Liver (tissue), 9 donors: ENCODE results near the gene SNRPD2. TPM values are rescaled to one million over a fixed set of nuclear protein-coding genes. Genes with fewer than 3 reads are reported as not detected.

Experiments
- DNase-seq: peaks from one replicate; pipeline ENCODE4 v3.0.0-alpha.2; 2017; ENCODE audit warnings: low spot score
- H3K27ac ChIP-seq, 2 donors: one replicate each; pipeline ENCODE4 v1.7.0; 2013; ENCODE audit warnings: inconsistent platforms in 2 of 2, low read length in 2 of 2, control low read depth in 1 of 2, low read depth in 1 of 2, mild to moderate bottlenecking in 1 of 2
- H3K27me3 ChIP-seq, 4 donors: one replicate each; pipeline versions ENCODE4 v1.6.1 to v1.7.0; 2013; ENCODE audit warnings: low read length in 3 of 4, inconsistent platforms in 1 of 4, mild to moderate bottlenecking in 1 of 4, moderate library complexity in 1 of 4; ENCODE audit not compliant: control insufficient read depth in 4 of 4, insufficient read depth in 4 of 4
- H3K36me3 ChIP-seq, 4 donors: one replicate each; pipeline versions ENCODE4 v1.6.1 to v1.7.0; 2013; ENCODE audit warnings: low read length in 3 of 4, mild to moderate bottlenecking in 3 of 4, low read depth in 1 of 4, moderate library complexity in 1 of 4; ENCODE audit not compliant: control insufficient read depth in 4 of 4, insufficient read depth in 3 of 4
- H3K4me1 ChIP-seq, 4 donors: one replicate each; pipeline versions ENCODE4 v1.6.1 to v1.7.0; 2013; ENCODE audit warnings: low read length in 3 of 4, mild to moderate bottlenecking in 3 of 4, moderate library complexity in 1 of 4; ENCODE audit not compliant: control insufficient read depth in 4 of 4, insufficient read depth in 4 of 4
- H3K4me3 ChIP-seq, 3 donors: one replicate each; pipeline versions ENCODE4 v1.6.1 to v1.7.0; 2013; ENCODE audit warnings: low read length in 3 of 3, control low read depth in 1 of 3, low read depth in 1 of 3, mild to moderate bottlenecking in 1 of 3
- H3K9ac ChIP-seq, 2 donors: one replicate each; pipeline ENCODE4 v1.7.0; 2013; ENCODE audit warnings: low read length in 2 of 2, mild to moderate bottlenecking in 2 of 2, moderate library complexity in 2 of 2, control low read depth in 1 of 2, low read depth in 1 of 2
- H3K9me3 ChIP-seq, 4 donors: one replicate each; pipeline versions ENCODE4 v1.6.1 to v1.7.0; 2013; ENCODE audit warnings: low read length in 3 of 4; ENCODE audit not compliant: control insufficient read depth in 4 of 4
- EGR1 ChIP-seq, 2 donors: IDR thresholded peaks; 2 replicates each; pipeline ENCODE4 v1.6.1; 2016 to 2018; ENCODE audit warnings: antibody characterized with exemption in 2 of 2, low read depth in 2 of 2
- FOXA1 ChIP-seq: IDR thresholded peaks from 2 replicates; pipeline ENCODE4 v1.6.1; 2016; ENCODE audit warnings: antibody characterized with exemption
- FOXA2 ChIP-seq: IDR thresholded peaks from 2 replicates; pipeline ENCODE4 v1.6.1; 2016; ENCODE audit warnings: antibody characterized with exemption
- GABPA ChIP-seq, 2 donors: IDR thresholded peaks in 1 of 2; conservative IDR thresholded peaks in 1 of 2; 2 replicates each; pipeline ENCODE4 v1.6.1; 2016; ENCODE audit warnings: antibody characterized with exemption in 2 of 2, mild to moderate bottlenecking in 1 of 2, moderate library complexity in 1 of 2
- HNF4A ChIP-seq, 2 donors: conservative IDR thresholded peaks; 2 replicates each; pipeline ENCODE4 v1.6.1; 2016; ENCODE audit warnings: antibody characterized with exemption in 2 of 2, mild to moderate bottlenecking in 2 of 2
- HNF4G ChIP-seq: IDR thresholded peaks from 2 replicates; pipeline ENCODE4 v1.6.1; 2016; ENCODE audit warnings: antibody characterized with exemption
- JUND ChIP-seq, 2 donors: IDR thresholded peaks; 2 replicates each; pipeline ENCODE4 v1.6.1; 2016; ENCODE audit warnings: antibody characterized with exemption in 2 of 2
- NR2F2 ChIP-seq: IDR thresholded peaks from 2 replicates; pipeline ENCODE4 v1.6.1; 2016; ENCODE audit warnings: antibody characterized with exemption
- RAD21 ChIP-seq, 2 donors: IDR thresholded peaks; 2 replicates each; pipeline ENCODE4 v1.6.1; 2016; ENCODE audit warnings: antibody characterized with exemption in 2 of 2, mild to moderate bottlenecking in 2 of 2
- RXRA ChIP-seq, 2 donors: IDR thresholded peaks; 2 replicates each; pipeline ENCODE4 v1.6.1; 2017 to 2018; ENCODE audit warnings: antibody characterized with exemption in 2 of 2, mild to moderate bottlenecking in 1 of 2
- SP1 ChIP-seq: IDR thresholded peaks from 2 replicates; pipeline ENCODE4 v1.6.1; 2018; ENCODE audit warnings: antibody characterized with exemption, mild to moderate bottlenecking
- TAF1 ChIP-seq: conservative IDR thresholded peaks from 2 replicates; pipeline ENCODE4 v1.6.1; 2016; ENCODE audit warnings: antibody characterized with exemption, mild to moderate bottlenecking
- YY1 ChIP-seq: IDR thresholded peaks from 2 replicates; pipeline ENCODE4 v1.6.1; 2016; ENCODE audit warnings: antibody characterized with exemption, mild to moderate bottlenecking
- WGBS: extraction: QIAGEN DNeasy Blood & Tissue Kit; methylation state at CpG from one replicate; pipeline ENCODE4 v1.1.7; 2013; 5-methylcytosine and 5-hydroxymethylcytosine counted together
- polyA plus RNA-seq, 2 donors: library from polyadenylated mRNA; stranded (reverse) in 1 of 2; unstranded in 1 of 2; fragments of 200-250 nt in 1 of 2; fragments of >200 nt in 1 of 2; fragmentation: Nextera tagmentation in 1 of 2; extraction: Ambion mirVana in 1 of 2; gene quantifications; one replicate each; pipeline versions ENCODE4 v1.2.1 to v1.2.3, GENCODE V29; 2013 to 2015
- total RNA-seq, 2 donors: library from RNA; depleted of rRNA; stranded (reverse); fragments of >200 nt; gene quantifications; one replicate each; pipeline ENCODE4 v1.2.3, GENCODE V29; 2014
- TF ChIP-seq, protein P1 (sequence below): fragments of 150-350 bp; IDR thresholded peaks from 2 replicates; pipeline ENCODE4 v1.5.1; 2017; ENCODE audit warnings: improper control_type of control experiment, low read depth, low read length; ENCODE audit not compliant: missing input control
- TF ChIP-seq, protein P2 (sequence below): IDR thresholded peaks from 2 replicates; pipeline ENCODE4 v1.6.1; 2016; ENCODE audit warnings: antibody characterized with exemption
- donor health status: healthy.
- donor health status: healthy.
- donor health status: healthy.
- donor health status: healthy.
- donor health status: healthy.

The SNRPD2 gene
- total and polyA plus RNA-seq, 4 donors = 38.6 to 175 (median 90.5) TPM

DNA sequence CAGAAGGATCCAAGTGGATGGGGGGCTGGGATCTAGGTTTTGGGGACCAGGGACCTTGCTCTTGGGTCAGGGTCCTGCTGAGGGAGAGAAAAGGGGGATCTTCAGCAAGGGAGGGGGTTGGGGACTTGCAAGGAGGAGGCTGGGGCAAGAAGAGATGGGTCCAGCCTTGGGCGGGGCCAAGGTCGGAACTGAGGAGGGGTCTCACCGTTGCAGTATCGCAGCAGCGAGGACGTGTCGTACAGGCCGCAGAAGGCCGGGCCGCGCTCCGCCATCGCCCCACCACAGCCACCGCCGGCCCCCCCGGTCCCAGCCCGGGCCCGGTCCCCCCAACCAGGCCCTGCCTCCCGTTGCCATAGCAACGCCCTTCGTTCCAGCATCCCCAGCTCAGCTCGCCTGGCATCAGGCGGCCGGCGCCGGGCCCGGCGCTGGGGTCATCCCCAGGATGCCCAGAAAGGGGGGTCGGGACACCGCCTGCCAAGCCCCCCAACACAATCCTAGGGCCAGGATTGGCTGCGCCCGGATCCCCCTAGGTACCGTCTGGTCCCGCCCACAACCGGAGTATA, 46.6 kb downstream of the SNRPD2 start:
- peaks cover 5 to 33% (median 19%) of the 10 kb centered on the region in 4 donors for H3K4me1 ChIP-seq
- H3K4me3 ChIP-seq = peak overlapping the region in 1 of 3 donors; percentile 36
- no peak overlapping the region for H3K27ac ChIP-seq
- TF ChIP-seq JUND (IDR thresholded peaks at IDR 0.05) (no peak), FOXA1 (no peak), HNF4A (conservative IDR thresholded peaks at IDR 0.05) (no peak), YY1 (no peak), RAD21 (IDR thresholded peaks at IDR 0.05) (no peak), EGR1 (IDR thresholded peaks at IDR 0.05; ENCODE audit: low read depth in 2 of 2) (no peak), NR2F2 (no peak), FOXA2 (no peak), RXRA (IDR thresholded peaks at IDR 0.05) (no peak), SP1 (no peak), TAF1 (no peak)
- TF ChIP-seq, protein P1, sequence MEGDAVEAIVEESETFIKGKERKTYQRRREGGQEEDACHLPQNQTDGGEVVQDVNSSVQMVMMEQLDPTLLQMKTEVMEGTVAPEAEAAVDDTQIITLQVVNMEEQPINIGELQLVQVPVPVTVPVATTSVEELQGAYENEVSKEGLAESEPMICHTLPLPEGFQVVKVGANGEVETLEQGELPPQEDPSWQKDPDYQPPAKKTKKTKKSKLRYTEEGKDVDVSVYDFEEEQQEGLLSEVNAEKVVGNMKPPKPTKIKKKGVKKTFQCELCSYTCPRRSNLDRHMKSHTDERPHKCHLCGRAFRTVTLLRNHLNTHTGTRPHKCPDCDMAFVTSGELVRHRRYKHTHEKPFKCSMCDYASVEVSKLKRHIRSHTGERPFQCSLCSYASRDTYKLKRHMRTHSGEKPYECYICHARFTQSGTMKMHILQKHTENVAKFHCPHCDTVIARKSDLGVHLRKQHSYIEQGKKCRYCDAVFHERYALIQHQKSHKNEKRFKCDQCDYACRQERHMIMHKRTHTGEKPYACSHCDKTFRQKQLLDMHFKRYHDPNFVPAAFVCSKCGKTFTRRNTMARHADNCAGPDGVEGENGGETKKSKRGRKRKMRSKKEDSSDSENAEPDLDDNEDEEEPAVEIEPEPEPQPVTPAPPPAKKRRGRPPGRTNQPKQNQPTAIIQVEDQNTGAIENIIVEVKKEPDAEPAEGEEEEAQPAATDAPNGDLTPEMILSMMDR = no peak
- TF ChIP-seq, protein P2, sequence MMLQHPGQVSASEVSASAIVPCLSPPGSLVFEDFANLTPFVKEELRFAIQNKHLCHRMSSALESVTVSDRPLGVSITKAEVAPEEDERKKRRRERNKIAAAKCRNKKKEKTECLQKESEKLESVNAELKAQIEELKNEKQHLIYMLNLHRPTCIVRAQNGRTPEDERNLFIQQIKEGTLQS = no peak
- no peak overlapping the region for H3K9ac ChIP-seq
- no peak for DNase-seq
- 15% methylated on average over 35 of the region's 35 CpGs for WGBS
- no peaks in the 10 kb centered on the region for H3K36me3 ChIP-seq
- no peaks in the 10 kb centered on the region for H3K27me3 ChIP-seq
- H3K9me3 ChIP-seq = no peaks in the 10 kb centered on the region

DNA sequence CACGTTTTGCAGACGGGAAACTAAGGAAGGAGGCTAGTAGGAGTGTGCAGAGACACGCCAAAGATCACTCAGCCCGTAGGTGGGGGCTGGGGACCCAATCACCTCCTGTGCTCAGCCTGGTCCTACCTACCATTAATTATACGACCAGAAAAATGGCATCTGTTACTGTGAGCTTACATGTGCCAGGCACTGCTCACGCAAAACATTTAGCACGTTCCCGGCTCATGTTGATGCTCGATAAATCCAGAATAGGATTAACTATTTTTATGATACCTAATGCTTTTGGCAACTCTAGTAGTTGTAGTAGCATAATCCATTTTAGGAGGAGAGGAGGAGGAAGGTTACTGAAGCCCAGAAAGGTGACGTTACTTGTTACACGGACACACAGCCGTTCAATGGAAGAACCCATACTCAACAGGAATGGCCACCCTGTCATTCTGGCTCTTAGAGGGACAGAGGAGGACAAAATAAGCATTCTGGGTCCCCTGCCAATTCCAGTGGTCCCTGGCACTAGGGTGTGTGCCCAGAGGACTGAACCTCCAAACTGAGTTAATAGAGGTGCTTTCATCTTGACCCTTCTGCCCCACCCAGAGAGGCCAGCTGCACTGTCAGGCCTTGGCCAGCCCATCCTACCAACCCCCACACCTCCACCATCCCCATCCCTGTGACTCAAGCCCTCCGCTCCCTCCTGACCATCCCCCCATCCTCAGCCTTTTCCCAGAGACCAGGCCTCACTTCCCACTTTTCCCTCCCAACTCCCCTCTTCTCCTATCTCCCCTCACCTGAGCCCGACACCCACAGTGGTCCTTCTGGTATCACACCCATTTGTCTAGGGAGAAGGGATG, 47.6 kb downstream of the SNRPD2 start:
- no peaks in the 10 kb centered on the region for H3K36me3 ChIP-seq
- H3K9me3 ChIP-seq = no peaks in the 10 kb centered on the region
- no peak overlapping the region for H3K27ac ChIP-seq
- H3K27me3 ChIP-seq = no peaks in the 10 kb centered on the region
- TF ChIP-seq GABPA (IDR thresholded peaks at IDR 0.05 in 1 of 2, conservative IDR thresholded peaks at IDR 0.05 in 1 of 2) = no peak
- no peak for TF ChIP-seq YY1
- TF ChIP-seq, protein P2 = no peak
- TF ChIP-seq HNF4G = no peak
- TF ChIP-seq, protein P1 = no peak
- no peak for TF ChIP-seq HNF4A (conservative IDR thresholded peaks at IDR 0.05)
- TF ChIP-seq RAD21 (IDR thresholded peaks at IDR 0.05) = no peak
- TF ChIP-seq EGR1 (IDR thresholded peaks at IDR 0.05; ENCODE audit: low read depth in 2 of 2) = no peak
- TF ChIP-seq TAF1 = no peak
- no peak for TF ChIP-seq NR2F2
- no peak for TF ChIP-seq FOXA1
- no peak for TF ChIP-seq RXRA (IDR thresholded peaks at IDR 0.05)
- H3K4me1 ChIP-seq = peaks cover 8 to 39% (median 25%) of the 10 kb centered on the region in 4 donors
- H3K9ac ChIP-seq = no peak overlapping the region
- WGBS = 54% methylated on average over 14 of the region's 14 CpGs
- no peak for DNase-seq
- no peak overlapping the region for H3K4me3 ChIP-seq
